Loucy (cell line): ENCODE results near the gene ASB2.

ENCODE experiments used
- H2AFZ ChIP-seq: fragments of 200-600 bp; sonication (generic); 2 replicates; pipeline ENCODE4 v1.6.0; 2016; ENCODE audit warnings: antibody characterized with exemption, mild to moderate bottlenecking, low read length, moderate library complexity
- H3F3A ChIP-seq: fragments of 200-600 bp; 2 replicates; pipeline ENCODE4 v1.6.0; 2016; ENCODE audit warnings: antibody characterized with exemption, low read depth, mild to moderate bottlenecking
- H3K27me3 ChIP-seq: fragments of 200-600 bp; sonication (generic); 2 replicates; pipeline ENCODE4 v1.6.1; 2014; ENCODE audit warnings: low read length, mild to moderate bottlenecking; ENCODE audit not compliant: insufficient read depth, poor library complexity, severe bottlenecking
- H3K36me3 ChIP-seq: fragments of 200-600 bp; sonication (generic); 2 replicates; pipeline ENCODE4 v1.6.1; 2016; ENCODE audit warnings: low read length; ENCODE audit not compliant: insufficient read depth
- H3K4me1 ChIP-seq: fragments of 200-600 bp; sonication (generic); 2 replicates; pipeline ENCODE4 v1.5.1; 2014; ENCODE audit warnings: low read length, mild to moderate bottlenecking; ENCODE audit not compliant: insufficient read depth, poor library complexity, severe bottlenecking
- H3K4me2 ChIP-seq: fragments of 200-600 bp; sonication (generic); 2 replicates; pipeline ENCODE4 v1.6.0; 2014; ENCODE audit warnings: antibody characterized with exemption, low read length, low read depth, mild to moderate bottlenecking; ENCODE audit not compliant: poor library complexity, severe bottlenecking
- H3K4me3 ChIP-seq: fragments of 200-600 bp; sonication (generic); 2 replicates; pipeline ENCODE4 v1.5.1; 2014; ENCODE audit warnings: low read length, mild to moderate bottlenecking, mixed read lengths; ENCODE audit not compliant: poor library complexity, severe bottlenecking
- H3K79me2 ChIP-seq: fragments of 200-600 bp; sonication (generic); 2 replicates; pipeline ENCODE4 v1.6.1; 2014; ENCODE audit warnings: low read length; ENCODE audit not compliant: insufficient read depth
- H3K9ac ChIP-seq: fragments of 200-600 bp; sonication (generic); 2 replicates; pipeline ENCODE4 v1.6.0; 2014; ENCODE audit warnings: mild to moderate bottlenecking, low read depth, low read length, moderate library complexity; ENCODE audit not compliant: poor library complexity, severe bottlenecking
- H3K9me2 ChIP-seq: fragments of 200-600 bp; sonication (generic); replicated peaks from 2 replicates; pipeline ENCODE4 v1.6.1; 2016; ENCODE audit warnings: low read depth, low read length, mixed read lengths
- H3K9me3 ChIP-seq: fragments of 200-600 bp; sonication (generic); 2 replicates; pipeline ENCODE4 v1.6.1; 2014; ENCODE audit warnings: mild to moderate bottlenecking, antibody characterized with exemption, low read length, low read depth; ENCODE audit not compliant: insufficient read depth
- H4K20me1 ChIP-seq: fragments of 200-600 bp; sonication (generic); 2 replicates; pipeline ENCODE4 v1.6.0; 2014; ENCODE audit warnings: antibody characterized with exemption, low read length, mild to moderate bottlenecking; ENCODE audit not compliant: insufficient read depth, poor library complexity, severe bottlenecking
- CTCF ChIP-seq: fragments of 200-600 bp; sonication (generic); conservative IDR thresholded peaks from 2 replicates; pipeline ENCODE4 v1.5.1; 2014; ENCODE audit warnings: mild to moderate bottlenecking, antibody characterized with exemption, low read length
- EZH2phosphoT487 ChIP-seq: fragments of 200-600 bp; IDR thresholded peaks from 2 replicates; pipeline ENCODE4 v1.6.1; 2018; ENCODE audit warnings: antibody characterized with exemption, mild to moderate bottlenecking, moderate library complexity, borderline replicate concordance

ASB2 gene

GRCh38 chr14:93906341-93907329, 69.7 kb downstream of the ASB2 start:
- no peak overlapping the region for H3K4me2 ChIP-seq

GRCh38 chr14:93905623-93906022, 70.7 kb downstream of the ASB2 start:
- Histone ChIP-seq H3K9me2 (no peaks in the 10 kb centered on the region), H3K4me2 (no peak overlapping the region), H3K27me3 (no peaks in the 10 kb centered on the region), H3K9me3 (no peaks in the 10 kb centered on the region), H3K79me2 (no peaks in the 10 kb centered on the region), H3K9ac (no peak overlapping the region), H3K4me1 (no peaks in the 10 kb centered on the region), H3K36me3 (no peaks in the 10 kb centered on the region), H3K4me3 (no peak overlapping the region), H2AFZ (no peak overlapping the region), H3F3A (no peaks in the 10 kb centered on the region), H4K20me1 (no peaks in the 10 kb centered on the region)
- TF ChIP-seq EZH2phosphoT487 (no peak), CTCF (no peak)

More at GRCh38 chr14:93906341-93907329, 69.7 kb downstream of the ASB2 start:
- Histone ChIP-seq H3K9me2 (no peaks in the 10 kb centered on the region), H3K4me1 (no peaks in the 10 kb centered on the region), H3K9me3 (no peaks in the 10 kb centered on the region), H3K79me2 (no peaks in the 10 kb centered on the region), H3K27me3 (no peaks in the 10 kb centered on the region), H3K36me3 (no peaks in the 10 kb centered on the region), H4K20me1 (no peaks in the 10 kb centered on the region), H3K4me3 (no peak overlapping the region), H3K9ac (no peak overlapping the region), H3F3A (no peaks in the 10 kb centered on the region), H2AFZ (peak overlapping the region; percentile 75)
- no peak for TF ChIP-seq EZH2phosphoT487
- peak; percentile 78 for TF ChIP-seq CTCF

- H3F3A ChIP-seq: no peaks in the 10 kb centered on the region
- no peaks in the 10 kb centered on the region for H3K4me1 ChIP-seq
- no peaks in the 10 kb centered on the region for H3K9me3 ChIP-seq
- H3K4me3 ChIP-seq: no peak overlapping the region
- no peaks in the 10 kb centered on the region for H3K27me3 ChIP-seq
- no peaks in the 10 kb centered on the region for H4K20me1 ChIP-seq
- no peak overlapping the region; the same call in 1 of the 2 replicates for H2AFZ ChIP-seq
- H3K36me3 ChIP-seq: no peaks in the 10 kb centered on the region
- TF ChIP-seq EZH2phosphoT487: no peak
- TF ChIP-seq CTCF: peak; percentile 60
- H3K9me2 ChIP-seq: no peaks in the 10 kb centered on the region
- H3K79me2 ChIP-seq: no peaks in the 10 kb centered on the region
- no peak overlapping the region for H3K9ac ChIP-seq
- no peak overlapping the region for H3K4me2 ChIP-seq
Measured at GRCh38 chr14:93903342-93904184, 72.8 kb downstream of the ASB2 start.
